Stimulated activated CD8-positive, alpha-beta memory T cell treated with anti-CD3 and anti-CD28 coated beads, Interleukin-15, amount 100 ng/mL, for 24 hours (primary cell): ENCODE measurements around the gene GABBR1.
"Not testable (repeated sequence)": the region's sequence is repeated elsewhere in the genome, so short reads cannot be mapped to it uniquely, and the experiment has no call there.

Experiments
- DNase-seq: peaks from one replicate; pipeline ENCODE4 v3.0.0-alpha.2; 2020; ENCODE audit warnings: low read depth

The GABBR1 gene

GRCh38 chr6:29632789-29633533 is at the start of gene GABBR1:
Gene GABBR1 (minus strand): TSS chr6:29633183. CDS start chr6:29632385, 798 bp downstream.
- peak; percentile 27 for DNase-seq

GRCh38 chr6:29681811-29682210 is 48.8 kb upstream of the GABBR1 start:
- no peak for DNase-seq

- no peak for DNase-seq
Measured at GRCh38 chr6:29680904-29681303, 47.9 kb upstream of the GABBR1 start, which contains the start of gene ZFP57. Gene ZFP57 (minus strand): TSS chr6:29681152. CDS start chr6:29677003, 4,149 bp downstream.

- DNase-seq, result no peak
Measured at GRCh38 chr6:29680416-29680815, 47.4 kb upstream of the GABBR1 start.

- DNase-seq, result no peak
Measured at GRCh38 chr6:29679962-29680361, 47.0 kb upstream of the GABBR1 start.

- no peak for DNase-seq
Measured at GRCh38 chr6:29678114-29678513, 45.1 kb upstream of the GABBR1 start.

- no peak for DNase-seq
Measured at GRCh38 chr6:29676981-29677601, 44.1 kb upstream of the GABBR1 start.

- no peak for DNase-seq
Measured at GRCh38 chr6:29675561-29675960, 42.6 kb upstream of the GABBR1 start.

GRCh38 chr6:29674008-29674407 is 41.0 kb upstream of the GABBR1 start:
- no peak for DNase-seq

- no peak for DNase-seq
Measured at GRCh38 chr6:29673161-29673560, 40.2 kb upstream of the GABBR1 start.

- DNase-seq, result not testable (repeated sequence)
Measured at GRCh38 chr6:29672116-29672515, 39.1 kb upstream of the GABBR1 start.

GRCh38 chr6:29671026-29671425 is 38.0 kb upstream of the GABBR1 start:
- DNase-seq, result no peak

GRCh38 chr6:29667158-29667557 is 34.2 kb upstream of the GABBR1 start:
- no peak for DNase-seq

GRCh38 chr6:29666826-29667130 is 33.8 kb upstream of the GABBR1 start:
- no peak for DNase-seq

GRCh38 chr6:29665942-29666825 is 33.2 kb upstream of the GABBR1 start:
- no peak for DNase-seq

GRCh38 chr6:29663300-29664042 is 30.5 kb upstream of the GABBR1 start:
- no peak for DNase-seq

GRCh38 chr6:29661502-29662141 is 28.6 kb upstream of the GABBR1 start:
- DNase-seq, result not testable (repeated sequence)

GRCh38 chr6:29661071-29661470 is 28.1 kb upstream of the GABBR1 start:
- no peak for DNase-seq

- DNase-seq, result no peak
Measured at GRCh38 chr6:29656798-29657197, 23.8 kb upstream of the GABBR1 start, which contains the start of gene MOG. Gene MOG (plus strand): TSS chr6:29657092. CDS start chr6:29657210, 118 bp downstream.

GRCh38 chr6:29656157-29656556 is 23.2 kb upstream of the GABBR1 start:
- DNase-seq, result no peak

- no peak for DNase-seq
Measured at GRCh38 chr6:29655658-29656057, 22.7 kb upstream of the GABBR1 start.
